Measurements from ENCODE around the gene SH3BGRL3. TPM values are rescaled to one million over a fixed set of nuclear protein-coding genes. Genes with fewer than 3 reads are reported as not detected.

The SH3BGRL3 gene
- total and polyA plus RNA-seq, 2 of the 13 experiments (the other 11 are each of a cell fraction or from before 2014, with no cell fraction given), result 11.4 to 12.2 TPM

DNA sequence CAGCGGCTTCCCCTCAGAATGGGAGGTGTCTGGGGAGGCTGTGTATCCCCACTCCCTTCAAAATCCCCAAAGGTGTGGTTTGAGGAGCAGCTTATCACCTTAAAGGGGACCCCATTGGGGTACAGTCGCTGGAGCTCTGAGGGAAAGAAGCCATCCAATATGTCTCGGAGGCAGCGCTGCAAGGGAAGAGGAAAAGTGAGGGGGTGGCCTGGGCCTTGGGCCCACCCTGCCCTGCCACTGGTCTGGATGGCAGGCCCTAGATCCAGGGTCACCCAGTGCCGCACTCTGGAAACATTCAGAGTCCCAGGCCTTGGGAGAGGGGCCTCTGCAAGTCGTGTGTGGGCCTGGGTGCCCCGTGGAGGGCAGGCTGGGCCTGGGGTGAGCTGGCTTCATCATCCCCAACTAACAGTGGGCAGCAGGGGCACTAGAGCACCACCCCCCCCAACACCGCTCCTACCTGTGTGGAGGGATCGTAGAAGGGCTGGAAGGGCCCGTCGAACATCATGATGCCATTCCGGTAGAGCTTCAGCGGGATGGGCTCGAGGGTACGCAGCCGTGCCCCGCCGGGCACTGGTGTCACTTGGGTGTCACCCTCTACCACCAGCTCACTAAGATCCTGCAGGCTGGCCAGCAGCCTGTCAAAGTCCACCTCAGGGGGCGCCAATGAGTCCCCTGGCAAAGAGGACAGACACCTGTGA lies 5.6 kb downstream of the SH3BGRL3 start (continued):
- TF ChIP-seq, protein P1, sequence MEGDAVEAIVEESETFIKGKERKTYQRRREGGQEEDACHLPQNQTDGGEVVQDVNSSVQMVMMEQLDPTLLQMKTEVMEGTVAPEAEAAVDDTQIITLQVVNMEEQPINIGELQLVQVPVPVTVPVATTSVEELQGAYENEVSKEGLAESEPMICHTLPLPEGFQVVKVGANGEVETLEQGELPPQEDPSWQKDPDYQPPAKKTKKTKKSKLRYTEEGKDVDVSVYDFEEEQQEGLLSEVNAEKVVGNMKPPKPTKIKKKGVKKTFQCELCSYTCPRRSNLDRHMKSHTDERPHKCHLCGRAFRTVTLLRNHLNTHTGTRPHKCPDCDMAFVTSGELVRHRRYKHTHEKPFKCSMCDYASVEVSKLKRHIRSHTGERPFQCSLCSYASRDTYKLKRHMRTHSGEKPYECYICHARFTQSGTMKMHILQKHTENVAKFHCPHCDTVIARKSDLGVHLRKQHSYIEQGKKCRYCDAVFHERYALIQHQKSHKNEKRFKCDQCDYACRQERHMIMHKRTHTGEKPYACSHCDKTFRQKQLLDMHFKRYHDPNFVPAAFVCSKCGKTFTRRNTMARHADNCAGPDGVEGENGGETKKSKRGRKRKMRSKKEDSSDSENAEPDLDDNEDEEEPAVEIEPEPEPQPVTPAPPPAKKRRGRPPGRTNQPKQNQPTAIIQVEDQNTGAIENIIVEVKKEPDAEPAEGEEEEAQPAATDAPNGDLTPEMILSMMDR (CRISPR knock-in tag; IDR thresholded peaks at IDR 0.05), result peak; percentile 64
- TF ChIP-seq ZNF563 (CRISPR knock-in tag; IDR thresholded peaks at IDR 0.05) (no peak), ZFP91 (CRISPR knock-in tag; IDR thresholded peaks at IDR 0.05; ENCODE audit: borderline replicate concordance) (peak; percentile 46; the same call in 1 of the 2 replicates)
- TF ChIP-seq, protein P2, sequence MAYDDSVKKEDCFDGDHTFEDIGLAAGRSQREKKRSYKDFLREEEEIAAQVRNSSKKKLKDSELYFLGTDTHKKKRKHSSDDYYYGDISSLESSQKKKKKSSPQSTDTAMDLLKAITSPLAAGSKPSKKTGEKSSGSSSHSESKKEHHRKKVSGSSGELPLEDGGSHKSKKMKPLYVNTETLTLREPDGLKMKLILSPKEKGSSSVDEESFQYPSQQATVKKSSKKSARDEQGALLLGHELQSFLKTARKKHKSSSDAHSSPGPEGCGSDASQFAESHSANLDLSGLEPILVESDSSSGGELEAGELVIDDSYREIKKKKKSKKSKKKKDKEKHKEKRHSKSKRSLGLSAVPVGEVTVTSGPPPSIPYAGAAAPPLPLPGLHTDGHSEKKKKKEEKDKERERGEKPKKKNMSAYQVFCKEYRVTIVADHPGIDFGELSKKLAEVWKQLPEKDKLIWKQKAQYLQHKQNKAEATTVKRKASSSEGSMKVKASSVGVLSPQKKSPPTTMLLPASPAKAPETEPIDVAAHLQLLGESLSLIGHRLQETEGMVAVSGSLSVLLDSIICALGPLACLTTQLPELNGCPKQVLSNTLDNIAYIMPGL (CRISPR knock-in tag; IDR thresholded peaks at IDR 0.05; ENCODE audit: borderline replicate concordance in 1 of 2, low read depth in 1 of 2), result peak in 1 of 2 experiments; percentile 11; a peak in 1 of 4 replicates

- ChIA-PET POLR2A (interaction anchor here (1.4 kb wide), 1 partner anchor 78 kb away, joined by 3 read pairs; no protein-coding TSS in a partner anchor), CTCF (ENCODE audit: low intra/inter-chr PET ratio, low total read pairs) (interaction anchor here (0.7 to 3.4 kb wide), 5 partner anchors 9 to 131 kb away, joined by 3 to 51 read pairs (median 22); no protein-coding TSS in a partner anchor)
- Histone ChIP-seq H2AFZ (ENCODE audit: low read length) (no peak overlapping the region), H3K36me3 (replicated peaks in 1 of 2; ENCODE audit: control insufficient read depth in 1 of 2, insufficient read depth in 2 of 2, low read length in 2 of 2) (no peaks in the 10 kb centered on the region; a peak in 1 of 5 replicates), H3K9ac (ENCODE audit: insufficient read depth, low read depth, low read length) (no peak overlapping the region), H3K9me3 (ENCODE audit: low read length) (no peaks in the 10 kb centered on the region), H3K4me2 (ENCODE audit: low read depth, low read length) (no peak overlapping the region), H3K27ac (ENCODE audit: extremely low read length, insufficient read depth, low read length) (no peak overlapping the region), H4K20me1 (ENCODE audit: insufficient read depth, low read length) (no peaks in the 10 kb centered on the region), H3K79me2 (ENCODE audit: insufficient read depth, low read length) (no peaks in the 10 kb centered on the region), H3K4me3 (replicated peaks in 1 of 3; ENCODE audit: insufficient read depth in 1 of 3, low read depth in 2 of 3, low read length in 3 of 3) (no peak overlapping the region), H3K4me1 (ENCODE audit: insufficient read depth, low read length) (peaks cover 2% of the 10 kb centered on the region; the same call in 1 of the 2 replicates), H3K27me3 (ENCODE audit: control insufficient read depth in 1 of 2, insufficient read depth in 2 of 2, low read length in 2 of 2) (no peaks in the 10 kb centered on the region)
- intact Hi-C loops (cut with micrococcal nuclease; ENCODE audit: unreplicated experiment), result no loop called here
- DNase-seq (ENCODE audit: low spot score) (no peak), ATAC-seq (no peak), FAIRE-seq (no peak)
- WGBS (ENCODE audit: low lambda C conversion rate), result 79% methylated on average over 1 of the region's 2 CpGs
- in situ Hi-C loops (cut with HindIII; ENCODE audit: extremely low pct_ligation_motif_present, low pct_unique_long_range_greater_than_20kb), result loop anchor here (5.0 kb wide), 1 partner anchor 76 kb away; no protein-coding TSS in a partner anchor
- no TSS peak for BruUV-seq (replicated peaks)
- TF ChIP-seq, protein P3, sequence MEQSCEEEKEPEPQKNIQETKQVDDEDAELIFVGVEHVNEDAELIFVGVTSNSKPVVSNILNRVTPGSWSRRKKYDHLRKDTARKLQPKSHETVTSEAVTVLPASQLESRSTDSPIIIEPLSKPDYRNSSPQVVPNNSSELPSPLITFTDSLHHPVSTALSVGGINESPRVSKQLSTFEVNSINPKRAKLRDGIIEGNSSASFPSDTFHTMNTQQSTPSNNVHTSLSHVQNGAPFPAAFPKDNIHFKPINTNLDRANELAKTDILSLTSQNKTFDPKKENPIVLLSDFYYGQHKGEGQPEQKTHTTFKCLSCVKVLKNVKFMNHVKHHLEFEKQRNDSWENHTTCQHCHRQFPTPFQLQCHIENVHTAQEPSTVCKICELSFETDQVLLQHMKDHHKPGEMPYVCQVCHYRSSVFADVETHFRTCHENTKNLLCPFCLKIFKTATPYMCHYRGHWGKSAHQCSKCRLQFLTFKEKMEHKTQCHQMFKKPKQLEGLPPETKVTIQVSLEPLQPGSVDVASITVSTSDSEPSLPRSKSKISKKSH (CRISPR knock-in tag; IDR thresholded peaks at IDR 0.05; ENCODE audit: borderline replicate concordance), result no peak
- TF ChIP-seq, protein P4, sequence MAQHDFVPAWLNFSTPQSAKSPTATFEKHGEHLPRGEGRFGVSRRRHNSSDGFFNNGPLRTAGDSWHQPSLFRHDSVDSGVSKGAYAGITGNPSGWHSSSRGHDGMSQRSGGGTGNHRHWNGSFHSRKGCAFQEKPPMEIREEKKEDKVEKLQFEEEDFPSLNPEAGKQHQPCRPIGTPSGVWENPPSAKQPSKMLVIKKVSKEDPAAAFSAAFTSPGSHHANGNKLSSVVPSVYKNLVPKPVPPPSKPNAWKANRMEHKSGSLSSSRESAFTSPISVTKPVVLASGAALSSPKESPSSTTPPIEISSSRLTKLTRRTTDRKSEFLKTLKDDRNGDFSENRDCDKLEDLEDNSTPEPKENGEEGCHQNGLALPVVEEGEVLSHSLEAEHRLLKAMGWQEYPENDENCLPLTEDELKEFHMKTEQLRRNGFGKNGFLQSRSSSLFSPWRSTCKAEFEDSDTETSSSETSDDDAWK (CRISPR knock-in tag; IDR thresholded peaks at IDR 0.05), result no peak
- TF ChIP-seq KAT8 (CRISPR knock-in tag; IDR thresholded peaks at IDR 0.05) (no peak), CEBPB (IDR thresholded peaks at IDR 0.05; ENCODE audit: borderline replicate concordance, low read depth, low read length) (no peak), NFATC3 (CRISPR knock-in tag; IDR thresholded peaks at IDR 0.05) (no peak), CBX2 (IDR thresholded peaks at IDR 0.05; ENCODE audit: low read depth, low read length) (no peak), CBX2 (CRISPR knock-in tag; IDR thresholded peaks at IDR 0.05; ENCODE audit: low read depth) (no peak)
Observed at GRCh38 chr1:26286064-26286416, 6.2 kb downstream of the SH3BGRL3 start.
